Measurements from ENCODE around the gene BTBD9. TPM values are rescaled to one million over a fixed set of nuclear protein-coding genes. Genes with fewer than 3 reads are reported as not detected.

Gene BTBD9
- total RNA-seq, 1 experiment from 2014 or later = 8.9 TPM

DNA sequence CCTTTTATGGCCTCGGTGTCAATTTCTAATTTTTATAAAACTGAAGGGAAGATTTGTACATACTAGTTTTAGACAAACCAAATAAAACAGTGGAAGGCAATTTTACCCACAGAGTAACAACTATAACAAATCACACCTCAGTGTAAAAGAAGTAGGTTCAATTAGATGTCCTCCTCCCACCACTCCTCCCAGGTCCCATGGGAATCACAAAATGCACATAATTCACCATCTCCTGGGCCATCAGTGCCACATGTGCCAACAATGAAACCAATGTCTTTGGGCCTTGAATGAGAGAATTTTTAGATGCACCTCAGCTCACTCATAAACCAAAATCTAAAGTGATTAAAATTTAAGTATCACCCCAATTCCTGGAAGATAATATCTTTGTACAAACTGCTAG lies 267.8 kb downstream of the BTBD9 start:
- TF ChIP-seq, protein P1, sequence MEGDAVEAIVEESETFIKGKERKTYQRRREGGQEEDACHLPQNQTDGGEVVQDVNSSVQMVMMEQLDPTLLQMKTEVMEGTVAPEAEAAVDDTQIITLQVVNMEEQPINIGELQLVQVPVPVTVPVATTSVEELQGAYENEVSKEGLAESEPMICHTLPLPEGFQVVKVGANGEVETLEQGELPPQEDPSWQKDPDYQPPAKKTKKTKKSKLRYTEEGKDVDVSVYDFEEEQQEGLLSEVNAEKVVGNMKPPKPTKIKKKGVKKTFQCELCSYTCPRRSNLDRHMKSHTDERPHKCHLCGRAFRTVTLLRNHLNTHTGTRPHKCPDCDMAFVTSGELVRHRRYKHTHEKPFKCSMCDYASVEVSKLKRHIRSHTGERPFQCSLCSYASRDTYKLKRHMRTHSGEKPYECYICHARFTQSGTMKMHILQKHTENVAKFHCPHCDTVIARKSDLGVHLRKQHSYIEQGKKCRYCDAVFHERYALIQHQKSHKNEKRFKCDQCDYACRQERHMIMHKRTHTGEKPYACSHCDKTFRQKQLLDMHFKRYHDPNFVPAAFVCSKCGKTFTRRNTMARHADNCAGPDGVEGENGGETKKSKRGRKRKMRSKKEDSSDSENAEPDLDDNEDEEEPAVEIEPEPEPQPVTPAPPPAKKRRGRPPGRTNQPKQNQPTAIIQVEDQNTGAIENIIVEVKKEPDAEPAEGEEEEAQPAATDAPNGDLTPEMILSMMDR (conservative IDR thresholded peaks at IDR 0.05) = no peak
- Histone ChIP-seq H3K27ac (ENCODE audit: insufficient read length, low read depth, low read length) (no peak overlapping the region), H3K4ac (ENCODE audit: low read depth, low read length) (no peak overlapping the region), H3K79me2 (ENCODE audit: insufficient read depth, low read length) (no peaks in the 10 kb centered on the region), H3K18ac (ENCODE audit: insufficient read length, low read depth, low read length) (no peak overlapping the region), H4K91ac (ENCODE audit: insufficient read length, low read depth, low read length) (no peak overlapping the region), H3K79me1 (ENCODE audit: insufficient read depth, low read depth, low read length, poor library complexity, severe bottlenecking) (no peaks in the 10 kb centered on the region), H2AK5ac (ENCODE audit: insufficient read length, low read length) (no peak overlapping the region), H3K27me3 (ENCODE audit: insufficient read depth, low read length) (no peaks in the 10 kb centered on the region), H2AFZ (ENCODE audit: low read length) (no peak overlapping the region), H3K9ac (ENCODE audit: extremely low read depth, insufficient read length, low read length) (no peak overlapping the region), H3K4me1 (ENCODE audit: insufficient read depth, low read length) (0 out of 2 replicates have a peak, but pooled peaks cover 3% of the 10 kb centered on the region), H4K8ac (replicated peaks; ENCODE audit: insufficient read length, low read depth, low read length) (no peak overlapping the region), H4K20me1 (ENCODE audit: control insufficient read depth, insufficient read depth, insufficient read length) (no peaks in the 10 kb centered on the region), H4K5ac (ENCODE audit: insufficient read length, low read depth, low read length) (no peak overlapping the region), H2BK5ac (ENCODE audit: insufficient read length, low read length) (no peak overlapping the region), H2BK120ac (ENCODE audit: low read depth, low read length, poor library complexity, severe bottlenecking) (no peak overlapping the region), H3K9me3 (ENCODE audit: control insufficient read depth, low read depth, low read length) (no peaks in the 10 kb centered on the region), H2BK20ac (ENCODE audit: low read depth, low read length, poor library complexity, severe bottlenecking) (no peak overlapping the region), H2BK12ac (ENCODE audit: insufficient read length, low read depth, low read length) (no peak overlapping the region), H3T11ph (ENCODE audit: low read length) (no peak overlapping the region), H3K56ac (ENCODE audit: insufficient read length, low read depth, low read length) (no peak overlapping the region), H2BK15ac (ENCODE audit: low read depth, low read length) (no peak overlapping the region), H3K4me2 (ENCODE audit: insufficient read depth, insufficient read length, low read length) (no peak overlapping the region), H3K23ac (ENCODE audit: insufficient read length, low read depth, low read length) (no peak overlapping the region), H3K14ac (ENCODE audit: insufficient read depth, low read length) (no peak overlapping the region), H3K23me2 (ENCODE audit: insufficient read length, low read depth, low read length, poor library complexity, severe bottlenecking) (no peaks in the 10 kb centered on the region)
- H3K27ac Mint-ChIP-seq = no peak overlapping the region
- H3K27me3 Mint-ChIP-seq (ENCODE audit: low read depth) = no peaks in the 10 kb centered on the region
- H3K9me3 Mint-ChIP-seq = no peaks in the 10 kb centered on the region
- no peak overlapping the region for H3K4me3 Mint-ChIP-seq
- no CpG with 5 or more reads among the region's 1 CpG for WGBS (ENCODE audit: extremely low coverage, insufficient read length, low lambda C conversion rate)
- H3K4me1 Mint-ChIP-seq = no peaks in the 10 kb centered on the region
- DNase-seq = no peak
- H3K36me3 Mint-ChIP-seq (ENCODE audit: insufficient read depth in 1 of 3, low read depth in 3 of 3) = no peaks in the 10 kb centered on the region

All from H9 (cell line).